Ecto neural progenitor cell (in vitro differentiated cells): ENCODE measurements around the gene IL17F.

Experiments used
- DNase-seq: peaks from one replicate; pipeline ENCODE4 v3.0.0-alpha.2; 2018; ENCODE audit warnings: low spot score

IL17F gene

GRCh38 chr6:52190409-52190808 is 53.9 kb downstream of the IL17F start:
- no peak for DNase-seq

GRCh38 chr6:52189974-52190373 is 54.3 kb downstream of the IL17F start:
- no peak for DNase-seq

- no peak for DNase-seq
These were observed 57.2 kb downstream of the IL17F start for GRCh38 chr6:52187098-52187497.
